DND-41 (cell line): ENCODE results near the gene PIK3CB.

ENCODE experiments used
- ATAC-seq: fragments of 200-7000 bp; cut with Tn5 transposase; 3 replicates; pipeline ENCODE4 v1.9.1; 2021; ENCODE audit warnings: low read depth; ENCODE audit not compliant: insufficient read depth
- DNase-seq: peaks from one replicate; pipeline ENCODE4 v3.0.0-alpha.2; 2020
- H2AFZ ChIP-seq: 2 replicates; pipeline ENCODE4 v1.6.0; 2012; ENCODE audit warnings: low read depth, low read length
- H3K27ac ChIP-seq: 2 replicates; pipeline ENCODE4 v1.5.1; 2012; ENCODE audit warnings: low read length, inconsistent platforms
- H3K27me3 ChIP-seq: fragments of 200-600 bp; sonication (generic); 2 replicates; pipeline ENCODE4 v1.6.0; 2012; ENCODE audit warnings: low read length, mild to moderate bottlenecking, inconsistent platforms; ENCODE audit not compliant: insufficient read depth, poor library complexity
- H3K36me3 ChIP-seq: 2 replicates; pipeline ENCODE4 v1.5.1; 2012; ENCODE audit warnings: low read length, inconsistent platforms; ENCODE audit not compliant: insufficient read depth
- H3K4me1 ChIP-seq: 2 replicates; pipeline ENCODE4 v1.5.1; 2012; ENCODE audit warnings: mild to moderate bottlenecking, low read length; ENCODE audit not compliant: insufficient read depth
- H3K4me2 ChIP-seq: 2 replicates; pipeline ENCODE4 v1.6.0; 2012; ENCODE audit warnings: mild to moderate bottlenecking, moderate library complexity, low read length, inconsistent platforms; ENCODE audit not compliant: insufficient read depth
- H3K4me3 ChIP-seq, 2 experiments: fragments of 200-600 bp in 1 of 2; shearing (Covaris generic) in 1 of 2; 2 replicates each; pipeline ENCODE4 v1.5.1; 2012 to 2016; ENCODE audit warnings: inconsistent platforms in 2 of 2, low read length in 2 of 2, mild to moderate bottlenecking in 2 of 2, low read depth in 1 of 2, moderate library complexity in 1 of 2
- H3K79me2 ChIP-seq: 2 replicates; pipeline ENCODE4 v1.6.0; 2012; ENCODE audit warnings: low read length, inconsistent platforms; ENCODE audit not compliant: insufficient read depth
- H3K9ac ChIP-seq: 2 replicates; pipeline ENCODE4 v1.6.0; 2012; ENCODE audit warnings: low read depth, mild to moderate bottlenecking, inconsistent platforms, low read length, moderate library complexity
- H3K9me3 ChIP-seq: 2 replicates; pipeline ENCODE4 v1.5.1; 2012; ENCODE audit warnings: low read length, moderate library complexity, mild to moderate bottlenecking, inconsistent platforms; ENCODE audit not compliant: insufficient read depth, severe bottlenecking
- H4K20me1 ChIP-seq: 2 replicates; pipeline ENCODE4 v1.6.0; 2012; ENCODE audit warnings: low read length; ENCODE audit not compliant: insufficient read depth
- EZH2 ChIP-seq: IDR thresholded peaks from 3 replicates; pipeline ENCODE4 v1.6.1; 2012; ENCODE audit warnings: borderline replicate concordance, low read depth, mild to moderate bottlenecking, moderate library complexity, low read length, inconsistent platforms; ENCODE audit not compliant: severe bottlenecking
- TF ChIP-seq, protein P1 (sequence below): IDR thresholded peaks from 2 replicates; pipeline ENCODE4 v1.5.1; 2012; ENCODE audit warnings: borderline replicate concordance, low read length, moderate library complexity, mild to moderate bottlenecking; ENCODE audit not compliant: poor library complexity, severe bottlenecking; ENCODE audit errors: extremely low read depth

PIK3CB gene

GRCh38 chr3:138724443-138724842 is 110.3 kb downstream of the PIK3CB start:
- H3K4me2 ChIP-seq: no peak overlapping the region
- no peak for DNase-seq
- H3K4me1 ChIP-seq: no peaks in the 10 kb centered on the region
- no peak overlapping the region for H2AFZ ChIP-seq
- no peak overlapping the region for H3K9ac ChIP-seq
- TF ChIP-seq EZH2: no peak
- TF ChIP-seq, protein P1, sequence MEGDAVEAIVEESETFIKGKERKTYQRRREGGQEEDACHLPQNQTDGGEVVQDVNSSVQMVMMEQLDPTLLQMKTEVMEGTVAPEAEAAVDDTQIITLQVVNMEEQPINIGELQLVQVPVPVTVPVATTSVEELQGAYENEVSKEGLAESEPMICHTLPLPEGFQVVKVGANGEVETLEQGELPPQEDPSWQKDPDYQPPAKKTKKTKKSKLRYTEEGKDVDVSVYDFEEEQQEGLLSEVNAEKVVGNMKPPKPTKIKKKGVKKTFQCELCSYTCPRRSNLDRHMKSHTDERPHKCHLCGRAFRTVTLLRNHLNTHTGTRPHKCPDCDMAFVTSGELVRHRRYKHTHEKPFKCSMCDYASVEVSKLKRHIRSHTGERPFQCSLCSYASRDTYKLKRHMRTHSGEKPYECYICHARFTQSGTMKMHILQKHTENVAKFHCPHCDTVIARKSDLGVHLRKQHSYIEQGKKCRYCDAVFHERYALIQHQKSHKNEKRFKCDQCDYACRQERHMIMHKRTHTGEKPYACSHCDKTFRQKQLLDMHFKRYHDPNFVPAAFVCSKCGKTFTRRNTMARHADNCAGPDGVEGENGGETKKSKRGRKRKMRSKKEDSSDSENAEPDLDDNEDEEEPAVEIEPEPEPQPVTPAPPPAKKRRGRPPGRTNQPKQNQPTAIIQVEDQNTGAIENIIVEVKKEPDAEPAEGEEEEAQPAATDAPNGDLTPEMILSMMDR: no peak
- no peaks in the 10 kb centered on the region for H3K79me2 ChIP-seq
- H3K9me3 ChIP-seq: no peaks in the 10 kb centered on the region
- no peak for ATAC-seq
- no peak overlapping the region for H3K27ac ChIP-seq
- H3K4me3 ChIP-seq: no peak overlapping the region
- H4K20me1 ChIP-seq: no peaks in the 10 kb centered on the region
- peaks cover 3% of the 10 kb centered on the region; the same call in 1 of the 2 replicates for H3K36me3 ChIP-seq
- H3K27me3 ChIP-seq: no peaks in the 10 kb centered on the region

- ATAC-seq: no peak
- Histone ChIP-seq H3K79me2 (no peaks in the 10 kb centered on the region), H3K4me2 (no peak overlapping the region), H3K27ac (no peak overlapping the region), H4K20me1 (no peaks in the 10 kb centered on the region), H3K4me3 (no peak overlapping the region), H2AFZ (no peak overlapping the region), H3K4me1 (no peaks in the 10 kb centered on the region), H3K9ac (no peak overlapping the region), H3K9me3 (no peaks in the 10 kb centered on the region), H3K27me3 (no peaks in the 10 kb centered on the region), H3K36me3 (no peaks in the 10 kb centered on the region; the same call in 1 of the 2 replicates)
- DNase-seq: no peak
- TF ChIP-seq, protein P1: no peak
- no peak for TF ChIP-seq EZH2
Observed at GRCh38 chr3:138718849-138719248, 115.9 kb downstream of the PIK3CB start.

DNA sequence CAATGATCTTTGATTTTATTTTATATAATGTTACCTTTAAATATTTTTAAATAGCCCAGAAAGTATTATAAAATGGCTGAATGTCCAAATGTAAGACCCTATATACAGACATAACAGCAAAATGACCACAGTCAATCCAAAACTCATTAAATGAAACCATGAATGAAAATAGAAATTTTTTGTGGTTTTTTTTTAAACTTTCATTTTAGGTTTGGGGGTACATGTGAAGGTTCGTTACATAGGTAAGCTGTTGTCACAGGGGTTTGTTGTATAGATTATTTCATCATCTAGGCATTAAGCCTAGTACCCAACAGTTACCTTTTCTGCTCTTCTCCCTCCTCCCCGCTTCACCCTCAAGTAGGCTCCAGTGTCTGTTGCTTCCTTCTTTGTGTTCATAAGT is 117.4 kb downstream of the PIK3CB start:
- Histone ChIP-seq H3K79me2 (no peaks in the 10 kb centered on the region), H4K20me1 (no peaks in the 10 kb centered on the region), H3K4me3 (no peak overlapping the region), H3K9ac (no peak overlapping the region), H3K36me3 (peaks cover 4% of the 10 kb centered on the region; the same call in 1 of the 2 replicates), H2AFZ (no peak overlapping the region), H3K9me3 (no peaks in the 10 kb centered on the region), H3K27ac (no peak overlapping the region), H3K27me3 (no peaks in the 10 kb centered on the region), H3K4me2 (no peak overlapping the region), H3K4me1 (no peaks in the 10 kb centered on the region)
- TF ChIP-seq EZH2: no peak
- TF ChIP-seq, protein P1: no peak
- no peak for DNase-seq
- ATAC-seq: no peak

- Histone ChIP-seq H3K27ac (no peak overlapping the region), H3K4me2 (no peak overlapping the region), H3K9ac (no peak overlapping the region), H3K79me2 (no peaks in the 10 kb centered on the region), H3K4me1 (no peaks in the 10 kb centered on the region), H3K9me3 (no peaks in the 10 kb centered on the region), H4K20me1 (no peaks in the 10 kb centered on the region), H2AFZ (no peak overlapping the region), H3K27me3 (no peaks in the 10 kb centered on the region), H3K4me3 (no peak overlapping the region), H3K36me3 (peaks cover 12% of the 10 kb centered on the region; the same call in 1 of the 2 replicates)
- ATAC-seq (no peak), DNase-seq (no peak)
- TF ChIP-seq, protein P1: no peak
- TF ChIP-seq EZH2: no peak
Observed at GRCh38 chr3:138712086-138712485, 122.6 kb downstream of the PIK3CB start.
